ENCODE results near the gene HOXB6.

Gene HOXB6

DNA sequence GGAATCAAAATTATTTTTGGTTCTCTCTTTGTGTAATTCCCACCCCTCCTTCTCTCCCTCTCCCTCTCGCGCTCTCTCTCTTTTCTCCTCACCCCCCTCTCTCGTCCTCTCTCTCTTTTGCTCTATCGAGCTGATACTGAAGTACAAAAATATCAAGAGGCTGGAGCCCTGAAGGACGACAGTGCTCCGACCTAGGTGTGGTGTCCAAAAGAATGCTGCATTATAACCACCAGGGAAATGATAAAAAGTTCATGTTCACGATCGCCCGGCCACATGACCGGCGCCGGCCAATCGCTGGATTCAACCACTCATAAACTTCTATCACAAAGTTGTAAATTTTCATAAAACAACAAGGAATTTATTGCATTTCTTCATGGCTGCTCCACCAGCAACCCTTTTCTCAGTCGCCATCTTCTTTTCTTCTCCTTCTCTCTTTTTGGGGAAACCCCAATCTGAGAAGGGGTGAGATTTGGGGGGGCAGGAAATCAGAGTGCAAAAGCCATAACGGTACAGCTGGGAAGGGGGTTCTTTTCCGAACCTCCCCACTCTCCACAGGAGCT lies at the start of gene HOXB6:
Gene HOXB6 (minus strand): TSS at position 217 of the 560 bp plus-strand sequence. CDS start 6,836 bp downstream, outside the sequence.
- no peak for DNase-seq

DNA sequence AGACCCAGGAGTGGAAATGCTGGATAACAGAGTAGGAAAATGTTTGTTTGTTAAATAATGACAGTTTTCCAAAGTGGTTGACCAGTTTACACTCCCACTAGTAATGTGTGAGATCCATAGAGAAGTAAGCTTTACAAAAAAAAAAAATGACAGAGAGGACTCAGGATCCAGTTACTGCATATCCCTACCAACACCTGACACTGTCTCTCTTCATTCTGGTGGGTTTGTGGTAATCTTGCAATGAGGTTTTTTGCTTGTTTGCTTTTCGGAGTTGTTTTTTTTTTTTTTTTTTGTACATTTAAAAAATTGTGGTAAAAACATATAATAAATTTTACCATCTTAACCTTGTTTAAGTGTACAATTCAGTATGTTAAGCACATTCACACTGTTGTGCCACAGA lies 45.0 kb upstream of the HOXB6 start:
- DNase-seq, result no peak

DNA sequence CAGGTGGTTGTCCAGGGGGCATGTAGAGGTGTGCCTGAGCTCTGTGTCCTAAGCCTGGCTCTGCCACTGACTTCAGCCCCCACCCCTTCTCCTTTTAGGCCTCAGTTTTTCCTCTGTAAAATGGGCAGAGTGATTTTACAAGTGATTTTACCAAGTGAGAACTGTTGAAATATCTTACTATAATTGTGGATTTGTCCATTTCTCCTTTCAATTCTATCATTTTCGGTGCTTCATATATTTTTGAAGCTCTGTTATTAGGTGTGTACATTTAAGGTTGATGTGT lies 43.1 kb upstream of the HOXB6 start:
- no peak for DNase-seq

DNA sequence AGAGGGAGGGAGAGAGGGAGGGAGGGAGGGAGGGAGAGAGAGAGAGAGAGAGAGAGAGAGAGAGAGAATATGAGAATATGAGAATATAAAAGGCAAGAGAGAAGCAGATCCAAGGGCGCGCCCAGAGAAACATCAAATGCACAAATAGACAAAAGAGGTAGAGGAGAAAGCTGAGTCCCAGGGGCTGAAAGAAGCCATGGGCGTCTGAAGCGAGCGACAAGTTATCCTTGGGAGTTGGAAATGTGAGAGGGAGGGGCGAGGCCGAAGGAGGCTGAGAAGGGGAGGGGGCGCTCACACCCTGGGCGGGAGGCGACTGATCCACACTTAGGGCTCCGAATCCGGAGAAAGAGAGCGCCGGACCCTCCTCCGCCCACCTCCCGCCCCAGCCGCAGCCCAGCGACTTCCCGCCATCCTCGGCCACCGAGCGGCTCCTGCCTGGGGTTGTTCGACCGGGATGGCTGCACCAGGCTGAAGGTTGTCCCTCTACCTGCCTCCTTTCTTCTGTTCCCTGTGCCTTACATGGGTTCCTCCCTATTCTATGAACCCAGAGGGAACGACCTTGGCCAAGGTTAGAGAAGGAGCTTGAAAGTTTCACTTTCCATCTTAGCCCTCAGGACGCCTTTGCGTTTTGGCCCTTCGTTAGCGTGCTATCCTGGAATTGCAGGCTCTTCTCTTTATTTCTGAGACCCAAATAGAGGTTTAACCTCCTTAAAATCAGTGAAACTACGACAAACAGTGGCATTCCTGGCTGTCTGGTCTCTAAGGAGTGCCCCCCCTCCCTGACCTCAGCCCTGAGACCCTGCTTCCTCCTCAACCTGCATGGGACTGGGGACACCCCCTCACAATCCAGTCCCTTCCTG lies 42.5 kb upstream of the HOXB6 start:
- no peak for DNase-seq

DNA sequence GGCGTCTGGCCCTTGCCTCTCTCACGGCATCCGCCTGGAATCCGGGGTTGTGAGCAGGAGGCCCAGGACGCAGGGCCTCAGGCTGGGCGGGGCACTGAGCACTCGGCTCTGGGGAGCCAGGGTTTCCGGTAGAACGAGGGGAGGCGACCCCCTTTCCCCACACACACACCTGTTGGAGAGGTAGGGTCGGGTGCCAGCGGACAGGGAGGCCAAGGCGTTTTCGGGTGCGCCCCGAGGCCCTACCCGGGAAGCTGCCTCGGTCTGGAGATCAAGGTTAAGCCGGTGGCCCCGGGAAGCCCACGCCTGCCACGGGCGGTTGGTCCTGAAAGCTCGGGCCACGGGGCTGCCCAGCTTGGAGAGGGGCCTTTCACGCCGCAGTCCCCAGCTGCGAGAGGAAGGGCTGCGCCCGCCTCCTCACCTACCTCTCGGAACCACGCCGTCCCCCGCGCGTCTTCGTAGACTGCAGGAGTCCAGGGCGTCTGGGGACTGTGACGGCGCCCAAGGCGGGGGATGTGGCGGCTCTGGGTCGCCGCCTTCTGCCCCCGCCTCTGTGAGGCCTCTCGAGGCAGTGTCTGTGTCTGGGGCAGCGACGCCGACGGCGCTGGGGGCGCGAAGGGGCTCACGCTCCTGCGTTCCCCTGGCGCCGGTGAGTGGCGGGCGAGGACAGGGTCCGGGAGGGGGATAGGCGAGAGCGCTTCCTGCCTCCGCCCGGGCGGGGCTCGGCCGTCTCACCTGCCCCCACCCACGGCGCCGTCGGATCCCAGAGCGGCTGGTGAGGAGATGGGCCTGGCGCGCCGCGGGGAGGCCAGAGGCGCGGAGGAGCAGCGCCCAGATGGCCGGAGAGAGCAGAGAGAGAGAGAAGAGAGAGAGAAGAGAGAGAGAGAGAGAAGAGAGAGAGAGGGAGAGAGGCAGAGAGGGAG lies 41.7 kb upstream of the HOXB6 start:
- DNase-seq, result no peak

DNA sequence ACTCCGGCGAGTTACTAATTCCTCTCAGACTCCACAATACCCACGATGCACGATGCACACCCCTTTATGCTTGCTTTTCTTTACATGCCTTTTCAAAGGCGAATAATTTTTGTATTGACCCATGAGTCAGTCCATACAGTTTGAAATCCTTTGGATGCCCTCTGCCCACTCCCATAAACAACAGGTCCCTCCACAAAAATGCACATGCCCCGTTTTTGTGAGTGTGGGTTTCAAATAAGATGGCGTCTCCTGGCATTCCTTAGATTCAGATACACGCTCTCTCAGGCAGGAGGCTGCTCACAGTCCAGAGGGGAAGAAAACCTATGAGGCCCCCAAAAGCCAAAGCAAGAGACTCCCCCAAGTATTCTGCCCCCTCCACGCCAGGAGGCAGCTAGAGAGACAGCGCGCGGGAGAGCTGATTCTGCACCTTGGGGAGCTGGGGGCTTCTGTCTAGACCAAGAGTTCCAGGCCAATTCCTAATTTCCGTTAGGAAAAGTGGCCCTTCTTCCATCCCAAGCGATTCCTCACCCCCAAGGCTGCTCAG lies 40.9 kb upstream of the HOXB6 start:
- DNase-seq, result no peak

DNA sequence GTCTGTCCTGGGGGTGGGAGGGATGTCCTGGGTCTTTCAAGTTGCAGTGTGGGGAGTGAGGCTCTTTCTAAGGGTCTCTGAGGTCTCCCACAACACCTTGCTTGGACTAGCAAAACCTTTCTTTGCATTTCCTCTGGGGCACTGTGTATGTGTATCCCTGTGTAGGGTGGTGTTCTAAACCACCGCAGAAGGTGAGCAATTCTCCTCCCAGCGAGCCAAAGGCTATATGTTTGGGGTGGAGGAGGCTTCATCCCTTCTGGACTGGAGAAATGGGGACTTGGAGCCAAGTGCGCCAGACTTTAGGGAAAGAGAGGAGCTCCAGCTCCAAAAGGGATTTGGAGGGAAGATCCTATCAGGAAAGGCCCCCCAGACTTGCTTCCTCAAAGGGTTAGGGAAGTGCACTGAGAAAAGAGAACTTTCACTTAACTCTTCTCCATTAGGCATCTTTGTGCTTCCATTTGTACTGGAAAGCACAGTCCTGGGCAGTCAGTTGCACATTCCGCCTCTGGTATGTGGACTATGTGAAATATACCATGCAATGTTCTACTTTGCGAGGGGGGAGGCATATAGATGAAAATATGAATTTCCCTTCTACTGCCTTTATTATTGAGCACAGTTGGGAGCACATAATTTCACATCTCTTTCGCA lies 40.2 kb upstream of the HOXB6 start:
- no peak for DNase-seq

DNA sequence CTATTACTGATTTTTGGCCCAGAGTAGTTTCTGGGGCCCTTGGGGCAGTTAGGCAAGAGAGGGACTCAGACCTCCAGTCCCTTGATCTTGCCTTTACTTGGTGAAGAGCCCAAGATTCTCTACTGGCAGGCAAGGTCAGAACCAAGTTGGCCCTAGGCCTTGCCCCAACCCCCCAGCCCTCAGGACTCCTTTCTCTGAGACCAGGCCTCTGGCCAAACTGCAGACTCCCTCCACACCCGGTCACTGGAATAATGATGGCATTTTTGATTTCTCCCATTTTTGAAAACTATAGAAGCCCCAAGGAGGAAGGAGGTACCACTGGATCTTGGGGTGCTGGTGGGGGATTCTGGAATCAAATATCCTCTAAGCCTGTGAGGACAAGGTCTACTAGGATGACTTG lies 39.4 kb upstream of the HOXB6 start:
- DNase-seq, result no peak

DNA sequence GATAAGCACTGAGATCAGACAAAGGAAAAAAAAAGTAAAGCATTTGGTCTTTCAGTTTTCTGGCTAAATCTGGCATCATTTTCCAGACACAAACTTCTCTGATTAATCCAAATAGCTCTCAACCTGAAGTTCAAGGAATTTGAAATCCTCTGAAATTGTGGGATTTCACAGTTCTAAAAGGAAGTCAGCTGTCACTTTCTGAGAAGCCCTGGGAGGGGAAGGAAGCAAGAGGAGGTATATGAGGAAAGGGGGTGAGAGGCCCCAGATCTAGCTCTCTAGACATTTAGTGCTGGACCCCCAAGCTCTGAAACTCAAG lies 38.9 kb upstream of the HOXB6 start:
- DNase-seq, result no peak

DNA sequence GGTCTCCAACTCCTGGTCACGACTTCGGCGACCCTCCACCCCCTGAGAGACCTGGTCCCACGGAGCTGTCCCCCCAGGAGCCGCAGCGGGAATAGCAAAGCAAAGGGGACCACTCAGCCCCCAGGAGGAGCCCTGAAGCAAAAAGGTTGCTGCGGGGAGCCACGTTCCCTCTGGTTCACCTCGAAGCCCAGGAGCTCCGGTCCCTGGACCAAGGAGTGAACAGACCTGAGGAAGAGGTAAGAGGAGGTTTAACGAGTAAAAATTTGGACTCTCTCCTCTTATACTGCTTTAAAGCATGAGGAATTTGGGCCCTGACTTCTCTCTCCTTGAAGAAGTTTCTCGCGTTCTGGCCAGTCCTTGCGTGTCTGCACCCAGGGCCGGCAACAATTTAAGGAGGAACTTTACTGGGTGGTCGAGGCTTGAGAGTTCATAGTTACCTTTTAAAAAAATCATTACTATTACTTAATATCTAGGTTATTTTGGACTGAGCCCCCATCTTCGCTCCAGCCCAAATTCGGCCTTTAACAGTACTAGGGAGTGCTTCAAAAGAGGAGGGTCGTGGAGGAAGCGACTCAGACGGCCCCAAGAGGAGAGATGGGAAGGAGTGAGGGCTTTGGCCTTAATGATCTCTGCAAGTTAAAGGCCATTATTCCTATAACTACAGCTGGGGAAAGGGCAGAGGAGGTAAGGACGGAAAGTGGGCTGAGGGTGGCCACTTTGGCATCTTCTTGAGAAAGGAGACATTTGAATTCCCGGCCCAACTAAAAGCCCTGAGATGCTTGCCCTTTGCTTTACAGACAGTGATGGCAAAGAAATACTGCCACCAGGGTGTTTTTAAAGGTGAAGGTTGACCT lies 38.3 kb upstream of the HOXB6 start:
- DNase-seq, result no peak

DNA sequence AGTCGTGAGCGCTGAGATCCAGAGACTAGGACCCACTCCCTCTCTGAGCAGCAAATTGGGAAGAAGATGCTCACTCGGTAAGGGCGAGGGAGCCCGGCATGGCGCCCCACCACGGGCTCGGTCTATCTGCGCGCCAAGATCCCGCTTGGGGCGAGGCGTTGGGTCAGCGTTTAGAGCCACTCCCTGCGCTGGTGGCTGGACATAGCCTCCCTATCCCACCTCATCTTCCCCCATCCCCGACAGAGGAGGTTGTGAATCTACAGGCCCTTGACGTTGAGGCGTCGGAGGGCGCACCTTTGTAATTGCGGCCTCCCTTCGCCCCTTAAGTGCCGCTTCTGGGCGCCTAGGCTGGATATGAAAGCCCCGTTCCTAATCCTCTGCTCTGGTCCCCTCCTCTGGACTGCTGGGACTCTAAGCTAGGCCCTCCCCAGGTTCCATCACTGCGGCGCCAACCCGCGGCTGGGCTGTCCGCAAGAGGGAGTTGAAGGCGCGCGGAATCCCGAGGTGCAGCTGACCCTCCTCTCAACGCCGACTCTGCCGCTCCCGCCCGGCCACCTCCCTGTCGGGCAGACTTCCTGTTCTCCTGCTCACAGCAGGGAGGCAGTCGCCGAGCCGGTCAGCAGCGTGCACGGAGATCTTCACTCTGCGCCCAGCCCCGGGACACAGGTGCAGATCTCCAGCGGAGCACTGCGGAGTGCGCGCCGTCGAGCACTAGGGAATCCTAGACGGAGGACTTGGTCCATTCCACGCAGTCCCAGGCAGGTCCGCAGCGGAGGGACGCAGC lies 37.5 kb upstream of the HOXB6 start:
- DNase-seq, result no peak

DNA sequence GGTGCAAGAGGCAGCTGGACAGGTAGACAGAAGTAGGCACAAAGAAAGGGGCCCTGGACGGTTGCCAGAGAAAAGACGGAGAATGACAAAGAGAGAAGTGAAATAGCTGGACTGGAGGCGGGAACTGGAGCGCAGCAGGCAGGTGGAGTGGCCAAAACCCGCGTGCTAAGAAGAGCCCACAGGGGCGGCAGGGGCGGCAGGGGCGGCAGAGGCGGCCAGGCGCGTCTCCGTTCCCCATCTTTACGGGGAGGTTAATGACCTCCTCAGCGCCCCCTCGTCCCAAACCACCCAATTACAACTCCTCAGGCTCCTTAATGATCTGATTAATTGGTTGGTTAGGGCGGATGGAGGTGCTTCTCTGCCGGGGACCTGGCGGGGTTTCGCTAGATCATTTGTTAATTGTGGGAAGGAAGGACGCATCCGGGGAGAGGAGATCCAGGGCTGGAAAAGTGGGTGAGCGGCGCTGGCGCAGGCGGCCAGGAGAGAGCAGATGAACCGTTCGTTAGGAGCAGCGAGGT lies 36.8 kb upstream of the HOXB6 start:
- no peak for DNase-seq

DNA sequence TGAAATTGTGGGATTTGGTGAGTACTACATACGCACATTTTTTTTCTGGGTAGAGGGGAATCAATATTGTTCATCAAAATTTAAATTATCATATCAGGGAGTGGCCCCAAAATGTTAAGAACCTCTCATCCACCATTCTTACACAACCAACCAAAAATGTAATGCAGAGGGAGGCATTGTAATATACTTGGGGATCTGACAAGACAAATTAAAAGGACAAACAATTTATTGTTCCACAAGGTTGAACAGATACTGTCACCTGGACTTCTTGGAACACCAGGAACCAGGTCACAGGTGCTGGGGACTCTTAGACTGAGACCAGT lies 36.0 kb upstream of the HOXB6 start:
- no peak for DNase-seq

DNA sequence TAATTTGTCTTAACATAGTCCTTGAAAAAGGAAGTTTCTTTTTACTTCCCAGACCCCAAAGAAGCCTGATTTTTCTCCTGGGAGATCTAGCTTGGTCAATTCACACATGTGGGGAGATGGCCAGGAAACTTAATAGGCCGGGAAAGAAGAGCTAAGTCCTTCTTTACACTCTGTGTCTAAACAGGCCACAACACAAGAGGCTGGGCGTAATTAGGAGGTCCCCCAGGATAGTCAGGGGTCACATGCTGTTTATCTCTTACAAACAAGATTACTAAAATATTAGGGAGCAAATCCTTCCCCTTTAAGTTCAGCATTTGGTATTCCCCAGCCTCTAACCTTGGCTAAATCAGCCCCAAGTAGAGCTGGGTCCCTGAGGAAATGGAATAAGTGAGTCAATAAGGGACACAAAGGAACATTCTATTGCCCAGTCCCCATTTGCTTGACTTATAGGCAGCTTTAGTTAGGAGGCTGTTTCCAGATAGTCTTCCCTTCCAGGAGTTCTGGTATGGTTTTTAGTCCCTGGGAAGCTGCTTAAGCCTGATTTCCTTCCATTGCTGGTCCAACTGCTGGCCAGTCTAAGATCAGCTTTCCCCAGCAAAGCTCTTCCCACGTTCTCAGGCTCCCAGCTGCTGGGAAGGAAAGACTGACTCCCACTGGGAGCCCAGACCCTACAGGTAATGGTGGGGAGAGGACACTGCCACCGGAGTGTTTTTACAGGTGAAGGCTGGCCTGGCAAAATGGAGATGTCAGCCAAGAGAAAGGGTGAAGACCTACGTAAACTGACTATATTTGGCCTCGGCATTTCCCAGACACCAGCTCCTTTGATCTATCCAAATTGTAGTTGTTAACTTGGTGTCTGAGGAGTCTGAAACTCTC lies 35.4 kb upstream of the HOXB6 start:
- DNase-seq, result no peak

DNA sequence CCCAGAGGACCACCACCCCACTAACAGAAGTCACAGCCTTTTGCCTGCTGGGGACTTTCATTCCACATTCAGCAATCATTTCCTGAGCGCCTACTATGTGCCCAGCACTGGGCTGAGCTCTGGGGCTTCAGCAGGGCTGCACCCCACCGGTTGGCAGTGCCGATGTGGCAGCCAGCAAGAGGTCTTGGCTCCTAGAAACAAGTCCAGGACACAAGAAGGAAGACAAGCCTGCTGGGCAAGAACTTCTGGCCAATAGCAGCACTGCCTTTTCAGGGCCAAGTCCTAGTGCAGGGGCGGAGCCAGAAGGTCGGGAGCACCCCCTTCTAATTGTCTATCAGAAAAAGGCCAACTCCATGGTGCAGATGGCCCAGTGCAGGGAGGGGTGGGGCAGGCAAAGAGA lies 34.4 kb upstream of the HOXB6 start:
- DNase-seq, result no peak

DNA sequence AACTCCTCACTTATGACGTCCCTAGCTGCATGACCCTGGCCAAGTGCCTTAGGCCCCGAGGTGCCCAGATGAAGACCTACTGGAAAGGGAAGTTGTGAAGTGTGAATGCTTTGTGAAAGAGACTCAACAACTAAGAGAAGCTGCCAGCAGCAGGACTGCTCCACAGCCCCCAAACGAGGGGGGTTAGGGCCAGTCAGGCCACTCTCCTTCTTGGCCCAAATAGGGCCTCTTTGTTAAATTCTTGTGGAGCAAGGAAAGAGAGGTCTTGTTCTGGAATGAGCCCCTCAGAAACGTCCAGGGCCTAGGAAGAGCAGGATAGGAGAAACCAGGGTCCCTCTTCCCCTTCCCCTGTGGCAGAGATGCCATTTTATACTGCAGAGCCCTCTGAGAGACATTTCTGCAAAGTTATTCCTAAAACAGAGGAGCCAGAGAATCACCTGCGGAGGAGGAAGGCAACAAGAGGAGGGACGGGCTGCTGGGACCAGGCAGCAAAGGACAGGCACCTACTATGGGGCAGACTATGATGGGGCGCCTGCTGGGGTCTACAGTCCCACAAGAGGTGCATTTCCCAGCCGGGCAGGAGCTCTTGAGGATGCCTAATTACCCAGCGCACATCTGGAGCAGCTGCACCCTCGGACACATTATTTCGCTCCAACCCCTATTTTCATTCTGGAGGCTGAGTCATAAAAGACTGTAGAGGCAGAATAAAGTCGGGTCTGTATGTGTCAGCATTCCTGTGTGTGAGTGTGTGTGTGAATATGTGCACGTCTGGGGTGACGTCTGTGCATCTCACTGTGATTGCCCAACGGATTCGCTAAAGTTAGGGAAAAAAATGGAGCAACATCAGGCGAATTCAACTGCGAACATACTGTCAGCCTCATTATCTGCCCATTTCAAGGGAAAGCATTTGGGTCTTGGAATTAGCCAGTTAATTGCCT lies 32.8 kb upstream of the HOXB6 start:
- no peak for DNase-seq

DNA sequence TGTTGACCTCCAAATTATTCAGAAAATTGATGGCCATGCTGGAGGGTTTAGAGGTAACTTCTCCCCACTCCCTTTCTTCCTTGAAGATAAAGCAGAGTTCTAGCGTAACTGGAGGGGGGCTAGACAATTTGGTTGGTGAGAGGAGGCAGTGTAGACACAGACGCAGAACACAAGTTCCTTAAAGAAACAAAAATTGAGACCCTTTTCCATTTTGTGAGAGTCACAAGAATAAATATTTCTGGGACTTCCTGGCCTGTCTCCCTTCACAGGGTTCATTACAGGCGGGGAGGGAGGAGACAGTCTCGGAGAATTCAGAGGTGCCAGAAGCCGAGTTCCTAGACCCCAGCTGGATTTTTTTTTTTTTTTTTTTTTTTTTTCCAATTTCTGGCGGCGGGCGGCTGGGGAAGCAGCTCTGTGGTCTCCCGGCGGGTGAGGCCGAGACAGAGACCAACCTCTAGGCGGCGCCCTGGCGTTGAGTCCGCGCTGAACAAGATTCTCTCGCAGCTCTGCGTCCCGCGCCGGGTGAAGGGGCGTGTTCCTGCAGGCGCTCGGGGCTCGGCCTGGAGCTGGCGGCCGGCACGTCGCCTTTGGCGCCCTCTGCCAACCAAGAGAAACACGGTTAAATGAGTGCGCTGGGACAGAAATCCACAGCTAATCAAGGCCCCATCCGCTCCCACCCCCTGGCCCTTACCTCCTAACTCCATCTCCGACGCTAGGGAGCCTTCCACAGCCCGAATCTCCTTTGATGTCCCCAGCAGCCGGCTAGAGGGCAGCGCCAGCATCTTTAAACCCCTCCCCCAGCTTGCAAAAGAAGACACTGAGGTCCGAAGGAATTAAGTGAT lies 31.6 kb upstream of the HOXB6 start:
- no peak for DNase-seq

Data from amniotic stem cell (primary cell).